Fibroblast of mammary gland (primary cell): Measurements from ENCODE around the gene SLA2.
"Not testable (repeated sequence)": the region's sequence is repeated elsewhere in the genome, so short reads cannot be mapped to it uniquely, and the experiment has no call there.

Experiments used
- DNase-seq: peaks from one replicate; pipeline ENCODE4 v3.0.0-alpha.2; 2010; ENCODE audit warnings: low read depth
- H3K4me3 ChIP-seq: 2 replicates; pipeline ENCODE4 v1.5.1; 2011; ENCODE audit warnings: low read depth, mild to moderate bottlenecking, low read length, moderate library complexity; ENCODE audit not compliant: control insufficient read depth
- TF ChIP-seq, protein P1 (sequence below): conservative IDR thresholded peaks from 2 replicates; pipeline ENCODE4 v1.5.1; 2011; ENCODE audit warnings: low read depth, low read length, inconsistent platforms; ENCODE audit not compliant: control insufficient read depth, insufficient read depth

Gene SLA2

DNA sequence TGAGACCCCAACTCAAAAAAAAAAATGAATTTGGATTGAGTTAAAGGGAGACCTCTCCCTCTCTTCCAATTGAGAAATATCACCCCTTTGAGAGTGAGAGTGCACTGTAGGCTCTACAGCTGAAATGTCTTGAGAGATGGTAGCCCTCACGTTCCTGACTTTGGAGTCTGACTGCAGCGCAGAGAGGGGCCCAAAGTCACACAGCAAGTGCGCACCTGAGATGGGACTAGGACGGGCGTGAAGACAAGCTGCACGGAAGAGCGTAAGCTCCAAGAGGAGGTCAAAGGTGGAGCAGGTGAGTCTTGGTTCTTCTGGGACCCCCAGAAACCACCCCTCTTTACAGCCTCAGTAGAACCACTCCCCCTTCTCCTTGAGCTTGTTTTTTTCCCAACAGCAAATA, 643 bp downstream of the SLA2 start:
- no peak overlapping the region for H3K4me3 ChIP-seq
- TF ChIP-seq, protein P1, sequence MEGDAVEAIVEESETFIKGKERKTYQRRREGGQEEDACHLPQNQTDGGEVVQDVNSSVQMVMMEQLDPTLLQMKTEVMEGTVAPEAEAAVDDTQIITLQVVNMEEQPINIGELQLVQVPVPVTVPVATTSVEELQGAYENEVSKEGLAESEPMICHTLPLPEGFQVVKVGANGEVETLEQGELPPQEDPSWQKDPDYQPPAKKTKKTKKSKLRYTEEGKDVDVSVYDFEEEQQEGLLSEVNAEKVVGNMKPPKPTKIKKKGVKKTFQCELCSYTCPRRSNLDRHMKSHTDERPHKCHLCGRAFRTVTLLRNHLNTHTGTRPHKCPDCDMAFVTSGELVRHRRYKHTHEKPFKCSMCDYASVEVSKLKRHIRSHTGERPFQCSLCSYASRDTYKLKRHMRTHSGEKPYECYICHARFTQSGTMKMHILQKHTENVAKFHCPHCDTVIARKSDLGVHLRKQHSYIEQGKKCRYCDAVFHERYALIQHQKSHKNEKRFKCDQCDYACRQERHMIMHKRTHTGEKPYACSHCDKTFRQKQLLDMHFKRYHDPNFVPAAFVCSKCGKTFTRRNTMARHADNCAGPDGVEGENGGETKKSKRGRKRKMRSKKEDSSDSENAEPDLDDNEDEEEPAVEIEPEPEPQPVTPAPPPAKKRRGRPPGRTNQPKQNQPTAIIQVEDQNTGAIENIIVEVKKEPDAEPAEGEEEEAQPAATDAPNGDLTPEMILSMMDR = no peak
- DNase-seq = no peak

DNA sequence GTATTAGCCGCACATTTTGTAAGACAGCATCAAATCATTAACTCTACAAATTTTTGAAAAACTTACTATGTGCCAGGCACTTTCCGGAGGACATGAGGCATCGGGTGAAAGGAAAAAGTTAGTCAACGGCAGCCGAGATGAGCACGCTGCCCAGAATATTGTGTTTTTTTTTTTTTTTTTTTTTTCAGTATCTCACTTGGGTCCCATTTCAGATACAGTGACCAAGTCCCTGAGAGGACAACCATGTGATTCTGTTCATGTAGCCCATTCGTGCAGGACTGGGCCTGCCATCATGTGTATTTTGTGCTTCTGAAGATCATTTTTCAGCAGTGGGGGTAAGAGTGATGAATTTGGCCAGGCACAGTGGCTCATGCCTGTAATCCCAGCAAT, 1.3 kb downstream of the SLA2 start:
- DNase-seq = no peak
- TF ChIP-seq, protein P1 = no peak
- H3K4me3 ChIP-seq = no peak overlapping the region

DNA sequence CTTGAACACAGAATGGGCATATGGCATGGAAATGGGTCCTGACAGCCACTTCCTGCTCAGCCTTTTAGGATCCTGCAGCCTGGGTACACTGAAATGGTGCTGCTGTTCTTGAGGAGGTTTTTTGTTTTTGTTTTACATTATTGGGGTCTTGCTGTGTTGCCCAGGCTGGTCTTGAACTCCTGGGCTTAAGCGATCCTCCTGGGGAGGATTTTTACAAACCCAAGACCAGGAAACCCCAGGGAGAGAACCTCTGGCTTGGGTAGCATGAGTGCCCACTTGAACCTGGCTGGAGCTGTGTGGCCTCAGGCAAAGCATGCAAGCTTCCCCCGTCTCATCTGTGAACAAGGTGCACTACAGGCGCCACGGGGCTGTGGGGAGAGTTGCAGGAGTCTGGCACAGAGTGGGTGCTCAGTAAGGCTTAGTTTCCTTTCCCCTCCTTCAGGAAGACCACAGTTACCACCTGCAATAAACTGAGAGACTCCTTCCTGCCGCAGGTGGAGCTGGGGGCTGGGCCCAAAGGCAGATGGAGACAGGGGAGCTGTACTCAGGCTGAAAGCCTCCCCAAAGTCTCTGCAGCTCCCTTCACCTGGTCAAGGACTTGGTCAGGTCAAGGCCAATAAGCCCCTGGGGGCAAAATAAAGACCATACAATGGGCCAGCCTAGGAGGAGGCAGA, 1.8 kb downstream of the SLA2 start:
- no peak overlapping the region for H3K4me3 ChIP-seq
- DNase-seq = no peak
- TF ChIP-seq, protein P1 = no peak

DNA sequence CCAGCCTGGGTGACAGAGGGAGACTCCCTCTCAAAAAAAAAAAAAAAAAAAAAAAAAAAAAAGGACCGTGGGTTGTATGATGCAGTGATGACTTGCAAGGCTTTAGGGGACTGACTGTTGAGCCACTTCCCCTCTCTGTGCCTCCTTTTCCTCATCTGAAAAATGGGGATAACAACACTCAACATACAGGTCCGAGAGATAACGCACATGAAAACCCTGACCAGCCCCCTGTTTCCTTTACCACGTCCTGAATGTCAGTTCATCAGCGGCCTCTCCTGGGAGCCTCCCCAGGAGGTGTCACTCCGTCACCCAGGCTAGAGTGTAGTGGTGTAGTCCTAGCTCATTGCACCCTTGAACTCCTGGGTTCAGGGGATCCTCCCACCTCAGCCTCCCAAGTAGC, 3.9 kb downstream of the SLA2 start:
- no peak for DNase-seq
- TF ChIP-seq, protein P1 = no peak
- H3K4me3 ChIP-seq = no peak overlapping the region

DNA sequence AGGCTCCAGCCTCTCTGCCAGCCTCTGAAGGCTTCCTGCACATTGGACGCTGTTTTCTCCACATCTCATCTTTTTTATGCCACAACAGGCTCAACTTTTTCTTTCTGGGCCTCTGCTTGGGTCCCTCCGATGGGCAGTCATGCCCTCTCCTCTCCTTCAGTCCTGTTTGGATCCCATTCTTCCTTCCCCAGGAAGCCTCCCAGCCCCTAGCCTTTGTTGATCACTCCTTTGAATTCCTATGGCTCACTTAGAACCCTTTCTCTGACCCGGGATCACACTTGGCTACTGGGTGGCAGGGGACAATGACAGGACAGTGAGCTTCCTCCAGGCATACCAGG, 4.5 kb downstream of the SLA2 start:
- TF ChIP-seq, protein P1 = no peak
- no peak for DNase-seq

DNA sequence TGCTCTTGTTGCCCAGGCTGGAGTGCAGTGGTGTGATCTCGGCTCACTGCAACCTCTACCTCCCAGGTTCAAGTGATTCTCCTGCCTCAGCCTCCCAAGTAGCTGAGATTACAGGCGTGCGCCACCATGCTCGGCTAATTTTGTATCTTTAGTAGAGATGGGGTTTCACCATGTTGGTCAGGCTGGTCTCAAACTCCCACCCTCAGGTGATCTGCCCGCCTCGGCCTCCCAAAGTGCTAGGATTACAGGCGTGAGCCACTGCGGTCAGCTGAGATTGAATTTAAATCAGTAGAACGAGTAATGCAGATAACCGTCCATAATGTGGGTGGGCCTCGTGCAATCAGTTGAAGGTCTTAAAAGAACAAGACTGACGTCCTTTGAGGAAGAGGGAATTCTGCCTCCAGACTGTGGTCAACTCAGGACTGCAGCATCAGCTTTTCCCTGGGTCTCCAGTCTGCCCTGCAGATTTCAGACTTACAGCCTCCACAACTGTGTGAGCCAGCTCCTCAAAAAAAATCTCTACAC, 7.1 kb downstream of the SLA2 start:
- DNase-seq, H3K4me3 ChIP-seq: not testable (repeated sequence)

More for the DNA sequence above, 4.5 kb downstream of the SLA2 start:
- H3K4me3 ChIP-seq = no peak overlapping the region

DNA sequence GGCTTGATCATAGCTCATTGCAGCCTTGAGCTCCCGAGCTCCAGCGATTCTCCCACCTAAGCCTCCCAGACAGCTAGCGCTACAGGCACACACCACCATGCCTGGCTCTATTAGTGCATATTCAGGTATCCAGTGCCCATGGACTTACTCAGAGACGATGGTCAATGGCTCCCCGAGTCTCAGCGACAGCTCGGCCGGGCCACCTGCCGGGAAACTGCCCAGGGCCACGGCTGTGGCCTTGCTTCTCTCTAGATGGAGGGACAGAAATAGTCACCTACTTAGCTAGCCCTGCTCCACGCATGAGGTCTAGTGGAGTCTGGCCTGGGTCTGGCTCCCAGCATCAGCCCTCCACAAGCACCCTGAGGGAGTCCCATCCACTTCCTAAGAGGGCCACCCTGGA, 11.7 kb downstream of the SLA2 start:
- TF ChIP-seq, protein P1 = no peak
- no peak overlapping the region for H3K4me3 ChIP-seq
- DNase-seq = no peak
